Measurements from ENCODE around the gene ALDOB. TPM values are rescaled to one million over a fixed set of nuclear protein-coding genes. Genes with fewer than 3 reads are reported as not detected.

The ALDOB gene
- total and polyA plus RNA-seq, 2 of the 13 experiments (the other 11 are each of a cell fraction or from before 2014, with no cell fraction given) = 0.29 to 0.97 TPM

GRCh38 chr9:101445353-101446029 is 9.9 kb upstream of the ALDOB start (continued):
- TF ChIP-seq MAZ (IDR thresholded peaks at IDR 0.05; ENCODE audit: borderline replicate concordance, low read depth, low read length) (no peak), MAZ (CRISPR knock-in tag; IDR thresholded peaks at IDR 0.05; ENCODE audit: low read depth) (no peak), DR1 (CRISPR knock-in tag; IDR thresholded peaks at IDR 0.05) (no peak), FLYWCH1 (CRISPR knock-in tag; IDR thresholded peaks at IDR 0.05) (no peak), HOXA5 (CRISPR knock-in tag; IDR thresholded peaks at IDR 0.05) (peak; percentile 58; the same call in 1 of the 2 replicates), ZNF18 (CRISPR knock-in tag; IDR thresholded peaks at IDR 0.05; ENCODE audit: insufficient replicate concordance) (peak; percentile 67), MNT (IDR thresholded peaks at IDR 0.05) (no peak), ZNF260 (CRISPR knock-in tag; IDR thresholded peaks at IDR 0.05; ENCODE audit: borderline replicate concordance, low read depth) (no peak), NCOA1 (CRISPR knock-in tag; IDR thresholded peaks at IDR 0.05) (0 out of 2 replicates have a peak, but pooled peaks have one; percentile 42), TP53 (CRISPR knock-in tag; conservative IDR thresholded peaks at IDR 0.05) (no peak), ZNF33A (CRISPR knock-in tag; IDR thresholded peaks at IDR 0.05; ENCODE audit: borderline replicate concordance) (peak; percentile 84; the same call in 1 of the 2 replicates)
- TF ChIP-seq, protein P1, sequence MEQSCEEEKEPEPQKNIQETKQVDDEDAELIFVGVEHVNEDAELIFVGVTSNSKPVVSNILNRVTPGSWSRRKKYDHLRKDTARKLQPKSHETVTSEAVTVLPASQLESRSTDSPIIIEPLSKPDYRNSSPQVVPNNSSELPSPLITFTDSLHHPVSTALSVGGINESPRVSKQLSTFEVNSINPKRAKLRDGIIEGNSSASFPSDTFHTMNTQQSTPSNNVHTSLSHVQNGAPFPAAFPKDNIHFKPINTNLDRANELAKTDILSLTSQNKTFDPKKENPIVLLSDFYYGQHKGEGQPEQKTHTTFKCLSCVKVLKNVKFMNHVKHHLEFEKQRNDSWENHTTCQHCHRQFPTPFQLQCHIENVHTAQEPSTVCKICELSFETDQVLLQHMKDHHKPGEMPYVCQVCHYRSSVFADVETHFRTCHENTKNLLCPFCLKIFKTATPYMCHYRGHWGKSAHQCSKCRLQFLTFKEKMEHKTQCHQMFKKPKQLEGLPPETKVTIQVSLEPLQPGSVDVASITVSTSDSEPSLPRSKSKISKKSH (CRISPR knock-in tag; IDR thresholded peaks at IDR 0.05; ENCODE audit: borderline replicate concordance) = no peak
- TF ChIP-seq, protein P2, sequence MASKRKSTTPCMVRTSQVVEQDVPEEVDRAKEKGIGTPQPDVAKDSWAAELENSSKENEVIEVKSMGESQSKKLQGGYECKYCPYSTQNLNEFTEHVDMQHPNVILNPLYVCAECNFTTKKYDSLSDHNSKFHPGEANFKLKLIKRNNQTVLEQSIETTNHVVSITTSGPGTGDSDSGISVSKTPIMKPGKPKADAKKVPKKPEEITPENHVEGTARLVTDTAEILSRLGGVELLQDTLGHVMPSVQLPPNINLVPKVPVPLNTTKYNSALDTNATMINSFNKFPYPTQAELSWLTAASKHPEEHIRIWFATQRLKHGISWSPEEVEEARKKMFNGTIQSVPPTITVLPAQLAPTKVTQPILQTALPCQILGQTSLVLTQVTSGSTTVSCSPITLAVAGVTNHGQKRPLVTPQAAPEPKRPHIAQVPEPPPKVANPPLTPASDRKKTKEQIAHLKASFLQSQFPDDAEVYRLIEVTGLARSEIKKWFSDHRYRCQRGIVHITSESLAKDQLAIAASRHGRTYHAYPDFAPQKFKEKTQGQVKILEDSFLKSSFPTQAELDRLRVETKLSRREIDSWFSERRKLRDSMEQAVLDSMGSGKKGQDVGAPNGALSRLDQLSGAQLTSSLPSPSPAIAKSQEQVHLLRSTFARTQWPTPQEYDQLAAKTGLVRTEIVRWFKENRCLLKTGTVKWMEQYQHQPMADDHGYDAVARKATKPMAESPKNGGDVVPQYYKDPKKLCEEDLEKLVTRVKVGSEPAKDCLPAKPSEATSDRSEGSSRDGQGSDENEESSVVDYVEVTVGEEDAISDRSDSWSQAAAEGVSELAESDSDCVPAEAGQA (IDR thresholded peaks at IDR 0.05; ENCODE audit: low read depth) = no peak
- TF ChIP-seq, protein P2 (CRISPR knock-in tag; IDR thresholded peaks at IDR 0.05; ENCODE audit: borderline replicate concordance) = no peak
